GM18517 (cell line): ENCODE measurements around the gene ZHX3.

Experiments
- ATAC-seq: cut with Tn5 transposase; IDR thresholded peaks from one replicate; pipeline ENCODE4 v1.9.1; 2021; ENCODE audit warnings: mild to moderate bottlenecking, moderate library complexity; ENCODE audit not compliant: unreplicated experiment

Gene ZHX3

GRCh38 chr20:41317546-41318270 lies at the start of gene ZHX3:
TSS of gene ZHX3 (minus strand) at chr20:41317731. CDS start at chr20:41204916, 112,815 bp downstream.
- ATAC-seq = peak; percentile 88

- no peak for ATAC-seq
Measured at GRCh38 chr20:41367393-41367695, 49.8 kb upstream of the ZHX3 start.

- no peak for ATAC-seq
Measured at GRCh38 chr20:41366546-41367392, 49.2 kb upstream of the ZHX3 start, which contains the start of gene EMILIN3. TSS of gene EMILIN3 (minus strand) at chr20:41366818. CDS start at chr20:41366634, 184 bp downstream.

- no peak for ATAC-seq
Measured at GRCh38 chr20:41365777-41366545, 48.4 kb upstream of the ZHX3 start.

- no peak for ATAC-seq
Measured at GRCh38 chr20:41364967-41365765, 47.6 kb upstream of the ZHX3 start.

- ATAC-seq = no peak
Measured at GRCh38 chr20:41364236-41364855, 46.8 kb upstream of the ZHX3 start.

- no peak for ATAC-seq
Measured at GRCh38 chr20:41363601-41364000, 46.1 kb upstream of the ZHX3 start.

- ATAC-seq = no peak
Measured at GRCh38 chr20:41362748-41363140, 45.2 kb upstream of the ZHX3 start.

- no peak for ATAC-seq
Measured at GRCh38 chr20:41361757-41362747, 44.5 kb upstream of the ZHX3 start.

GRCh38 chr20:41360831-41361756 lies 43.6 kb upstream of the ZHX3 start:
- ATAC-seq = no peak

GRCh38 chr20:41359541-41360011 lies 42.0 kb upstream of the ZHX3 start:
- ATAC-seq = no peak

GRCh38 chr20:41358717-41359116 lies 41.2 kb upstream of the ZHX3 start:
- ATAC-seq = no peak

- no peak for ATAC-seq
Measured at GRCh38 chr20:41358230-41358629, 40.7 kb upstream of the ZHX3 start.

- ATAC-seq = no peak
Measured at GRCh38 chr20:41357424-41358163, 40.1 kb upstream of the ZHX3 start.

- ATAC-seq = no peak
Measured at GRCh38 chr20:41356951-41357350, 39.4 kb upstream of the ZHX3 start.

- no peak for ATAC-seq
Measured at GRCh38 chr20:41355598-41356203, 38.2 kb upstream of the ZHX3 start.

- no peak for ATAC-seq
Measured at GRCh38 chr20:41355192-41355591, 37.7 kb upstream of the ZHX3 start.
